T47D (cell line): ENCODE results near the gene BAHCC1.

Experiments used
- DNase-seq, 2 experiments: peaks; one replicate each; pipeline versions ENCODE4 v3.0.0 to v3.0.0-alpha.2; 2011 to 2012; ENCODE audit warnings: low read depth in 1 of 2, low spot score in 1 of 2
- JUND ChIP-seq: IDR thresholded peaks from 2 replicates; pipeline ENCODE4 v1.6.1; 2012; ENCODE audit warnings: low read depth
- in situ Hi-C: cut with HindIII; loops from 2 replicates; pipeline ENCODE4 v1.10.0; 2016; ENCODE audit warnings: low sequenced_read_pairs, low pct_unique_long_range_greater_than_20kb

The BAHCC1 gene

DNA sequence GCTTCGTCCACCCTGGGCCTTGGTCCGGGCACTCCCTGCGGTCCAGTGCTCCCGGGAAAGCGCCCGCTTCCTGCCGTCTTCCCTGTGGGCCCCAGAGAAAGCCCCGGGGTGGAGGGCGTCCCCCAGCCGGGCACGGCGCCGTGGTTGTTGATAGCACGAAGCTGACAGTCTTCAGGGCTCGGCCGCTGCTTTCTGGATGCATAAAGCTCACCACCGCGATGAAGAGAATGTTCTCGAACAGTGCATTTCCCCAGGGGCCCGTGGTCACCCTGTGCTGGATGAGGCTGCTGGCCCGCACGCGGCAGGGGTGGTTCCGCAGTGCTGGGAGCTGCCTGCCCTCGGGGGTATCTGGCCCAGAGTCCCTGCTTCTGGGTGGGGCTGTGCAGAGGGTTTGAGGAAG is 53.2 kb downstream of the BAHCC1 start:
- TF ChIP-seq JUND = no peak
- in situ Hi-C loops = no loop called here
- no peak for DNase-seq

GRCh38 chr17:81448950-81449349 is 53.7 kb downstream of the BAHCC1 start:
- in situ Hi-C loops = no loop called here
- TF ChIP-seq JUND = no peak
- no peak for DNase-seq

- in situ Hi-C loops = no loop called here
- DNase-seq = no peak
Observed at GRCh38 chr17:81449351-81449750, 54.1 kb downstream of the BAHCC1 start.

GRCh38 chr17:81451823-81452222 is 56.6 kb downstream of the BAHCC1 start:
- no peak for TF ChIP-seq JUND
- no peak for DNase-seq
- in situ Hi-C loops = no loop called here

More at GRCh38 chr17:81449351-81449750, 54.1 kb downstream of the BAHCC1 start:
- no peak for TF ChIP-seq JUND

GRCh38 chr17:81452551-81452950 is 57.3 kb downstream of the BAHCC1 start:
- no peak for TF ChIP-seq JUND
- in situ Hi-C loops = no loop called here
- no peak for DNase-seq

DNA sequence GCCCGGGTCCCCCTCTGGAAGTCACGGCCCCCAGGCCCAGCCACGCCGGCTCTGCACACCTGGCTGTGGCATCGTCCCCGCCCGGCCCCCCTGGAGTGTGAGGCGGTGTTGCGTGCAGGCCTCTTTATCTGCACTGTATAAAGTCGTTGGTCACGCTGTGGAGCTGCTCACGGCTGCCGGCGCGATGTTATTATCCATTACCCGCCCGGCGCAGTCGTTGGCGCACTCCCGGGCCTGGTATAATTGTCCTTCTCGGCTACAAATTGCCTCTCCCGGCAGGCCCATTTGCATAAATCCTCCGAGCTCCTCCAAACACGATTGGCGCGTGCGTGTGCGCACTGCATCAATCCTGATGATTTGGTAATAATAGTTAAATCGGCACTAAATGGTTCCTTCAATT is 57.8 kb downstream of the BAHCC1 start:
- DNase-seq = no peak
- in situ Hi-C loops = no loop called here
- TF ChIP-seq JUND = no peak

DNA sequence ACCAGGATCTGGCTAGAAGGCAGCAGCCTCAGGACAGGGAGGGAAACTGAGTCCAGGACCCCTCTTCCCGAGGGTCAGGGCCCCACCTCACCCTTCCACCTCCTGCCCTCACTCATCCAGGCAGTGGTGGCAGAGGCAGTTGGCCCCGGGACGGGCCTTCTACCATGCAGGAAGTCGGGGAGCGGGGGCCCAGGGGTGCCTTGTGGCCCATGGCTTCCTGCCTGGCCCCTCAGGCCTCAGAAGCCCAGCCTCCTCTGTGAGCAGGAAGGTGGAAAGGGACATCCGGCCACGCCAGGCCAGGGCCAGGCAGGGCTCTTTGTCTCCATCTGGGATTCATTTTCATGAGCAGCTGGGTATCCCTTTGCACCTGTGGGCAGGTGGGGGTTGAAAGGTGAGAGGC is 58.5 kb downstream of the BAHCC1 start:
- in situ Hi-C loops = no loop called here
- TF ChIP-seq JUND = no peak
- no peak for DNase-seq

DNA sequence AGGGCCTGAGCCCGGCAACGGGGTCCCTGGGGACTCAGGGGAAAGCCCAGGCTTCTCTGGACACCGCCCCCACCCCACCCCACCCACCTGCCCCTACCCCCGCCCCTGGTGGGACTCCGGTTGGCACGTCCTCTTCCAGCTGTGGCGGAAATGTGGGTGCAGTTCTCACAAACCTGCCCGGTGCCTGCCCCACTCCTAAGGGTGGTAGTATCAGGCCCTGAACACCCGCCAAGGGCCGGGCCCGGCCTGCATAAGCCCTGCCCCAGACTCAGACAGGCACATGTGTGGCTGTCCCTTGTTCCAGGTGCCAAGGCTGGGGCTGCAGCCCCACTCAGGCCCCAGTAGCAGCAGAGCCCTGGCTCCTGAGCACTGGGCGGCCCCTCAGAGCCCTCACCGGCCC is 59.2 kb downstream of the BAHCC1 start:
- in situ Hi-C loops = no loop called here
- no peak for TF ChIP-seq JUND
- DNase-seq = no peak

DNA sequence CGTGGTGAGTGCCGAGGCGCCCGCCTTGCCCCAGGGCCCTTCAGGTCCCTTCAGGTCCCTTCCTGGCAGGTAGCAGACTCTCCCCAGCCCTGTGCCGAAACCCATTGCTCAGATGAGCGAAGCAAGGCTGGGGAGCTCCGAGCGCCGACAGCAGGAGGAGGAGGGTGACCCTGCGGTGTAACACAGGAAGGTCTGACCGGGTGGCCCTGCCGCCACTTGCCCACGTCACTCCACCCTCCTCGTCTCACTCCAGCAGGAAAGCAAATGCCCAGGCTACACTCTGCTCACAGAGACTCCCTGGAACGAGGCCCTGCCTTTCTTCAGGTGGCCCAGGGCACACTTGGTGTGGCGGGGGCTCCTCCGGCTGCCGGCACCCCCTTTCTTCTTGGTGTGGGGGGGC is 60.1 kb downstream of the BAHCC1 start:
- in situ Hi-C loops = no loop called here
- TF ChIP-seq JUND = no peak
- no peak for DNase-seq

GRCh38 chr17:81456091-81456490 is 60.8 kb downstream of the BAHCC1 start:
- no peak for DNase-seq
- TF ChIP-seq JUND = no peak
- in situ Hi-C loops = no loop called here

- in situ Hi-C loops = no loop called here
- no peak for TF ChIP-seq JUND
- no peak for DNase-seq
Observed at GRCh38 chr17:81456798-81457197, 61.5 kb downstream of the BAHCC1 start.

- TF ChIP-seq JUND = no peak
- DNase-seq = peak in 1 of 2 experiments; percentile 29
- in situ Hi-C loops = no loop called here
Observed at GRCh38 chr17:81457401-81457800, 62.1 kb downstream of the BAHCC1 start.

GRCh38 chr17:81457917-81458555 is 62.8 kb downstream of the BAHCC1 start:
- peak in 1 of 2 experiments; percentile 35 for DNase-seq
- in situ Hi-C loops = no loop called here

GRCh38 chr17:81458628-81459027 is 63.4 kb downstream of the BAHCC1 start:
- in situ Hi-C loops = no loop called here
- no peak for DNase-seq
- no peak for TF ChIP-seq JUND

More at GRCh38 chr17:81457917-81458555, 62.8 kb downstream of the BAHCC1 start:
- no peak for TF ChIP-seq JUND
